Measurements from ENCODE around the gene ADIG. TPM values are rescaled to one million over a fixed set of nuclear protein-coding genes. Genes with fewer than 3 reads are reported as not detected.

ADIG gene
- total and polyA plus RNA-seq, 8 donors, result not detected

DNA sequence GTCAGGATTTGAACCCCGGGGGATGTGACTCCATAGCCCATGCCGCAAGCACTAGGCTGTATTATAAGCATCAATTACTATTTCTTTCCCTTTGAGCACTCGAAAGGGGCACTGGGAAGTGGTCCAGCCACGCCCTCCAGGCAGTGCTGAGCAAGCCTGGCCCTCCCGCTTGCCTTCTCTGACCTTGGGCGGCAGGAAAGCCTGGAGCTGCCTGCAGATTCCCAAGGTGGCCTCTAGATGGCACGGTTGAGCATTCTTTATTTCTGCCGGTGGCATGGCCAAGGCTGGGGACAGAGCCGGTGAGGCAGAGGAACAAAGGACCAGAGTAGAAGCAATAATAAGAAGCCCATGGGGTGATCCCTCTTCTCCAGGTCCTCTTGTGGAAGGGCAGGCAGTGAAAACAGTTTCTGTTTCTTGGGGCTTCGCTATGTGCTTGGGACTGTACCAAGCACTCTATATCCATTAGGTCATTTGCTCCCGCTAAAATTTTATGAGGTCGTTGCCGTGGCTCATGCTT, 52.6 kb downstream of the ADIG start:
- TF ChIP-seq, protein P1, sequence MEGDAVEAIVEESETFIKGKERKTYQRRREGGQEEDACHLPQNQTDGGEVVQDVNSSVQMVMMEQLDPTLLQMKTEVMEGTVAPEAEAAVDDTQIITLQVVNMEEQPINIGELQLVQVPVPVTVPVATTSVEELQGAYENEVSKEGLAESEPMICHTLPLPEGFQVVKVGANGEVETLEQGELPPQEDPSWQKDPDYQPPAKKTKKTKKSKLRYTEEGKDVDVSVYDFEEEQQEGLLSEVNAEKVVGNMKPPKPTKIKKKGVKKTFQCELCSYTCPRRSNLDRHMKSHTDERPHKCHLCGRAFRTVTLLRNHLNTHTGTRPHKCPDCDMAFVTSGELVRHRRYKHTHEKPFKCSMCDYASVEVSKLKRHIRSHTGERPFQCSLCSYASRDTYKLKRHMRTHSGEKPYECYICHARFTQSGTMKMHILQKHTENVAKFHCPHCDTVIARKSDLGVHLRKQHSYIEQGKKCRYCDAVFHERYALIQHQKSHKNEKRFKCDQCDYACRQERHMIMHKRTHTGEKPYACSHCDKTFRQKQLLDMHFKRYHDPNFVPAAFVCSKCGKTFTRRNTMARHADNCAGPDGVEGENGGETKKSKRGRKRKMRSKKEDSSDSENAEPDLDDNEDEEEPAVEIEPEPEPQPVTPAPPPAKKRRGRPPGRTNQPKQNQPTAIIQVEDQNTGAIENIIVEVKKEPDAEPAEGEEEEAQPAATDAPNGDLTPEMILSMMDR (IDR thresholded peaks at IDR 0.05), result peak in 5 of 7 experiments; percentile 31 to 85 (median 81)
- TF ChIP-seq POLR2AphosphoS5 (IDR thresholded peaks at IDR 0.05) (no peak), POLR2A (IDR thresholded peaks at IDR 0.05) (no peak), EP300 (IDR thresholded peaks at IDR 0.05) (no peak)
- intact Hi-C loops (cut with DNase I; ENCODE audit: low total_unique reads), result no loop called here
- WGBS, 5 donors, result 36 to 44% (median 42%) methylated on average over 12 to 13 of the region's 13 CpGs

DNA sequence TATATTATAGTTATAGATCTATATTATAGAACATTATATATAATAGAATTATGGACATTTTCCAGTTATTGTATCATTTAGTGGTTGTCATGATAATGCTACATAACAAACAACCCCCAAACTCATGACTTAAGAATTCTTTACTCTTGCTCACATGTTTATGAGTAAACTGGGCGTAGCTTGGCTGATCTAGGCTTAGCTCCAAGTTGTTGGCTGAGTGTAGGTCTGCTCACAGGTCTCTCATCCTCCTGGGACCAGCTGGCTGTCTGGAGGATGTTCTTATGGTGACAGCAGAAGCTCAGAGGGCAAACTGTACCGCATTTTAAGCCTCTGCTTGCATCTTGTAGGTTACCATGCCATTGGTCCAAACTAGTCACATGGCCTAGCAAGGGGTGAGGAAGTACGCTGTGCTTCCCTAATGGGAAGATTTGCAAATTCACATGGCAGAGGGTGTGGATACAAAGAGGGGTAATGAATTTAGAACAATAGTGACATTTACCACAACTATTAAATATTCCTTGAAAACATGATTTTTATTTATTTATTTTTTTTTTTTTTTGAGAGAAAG, 54.8 kb downstream of the ADIG start:
- WGBS, 5 donors, result 56 to 73% (median 62%) methylated on average over 2 to 3 of the region's 3 CpGs
- Histone ChIP-seq H3K4me1 (peaks cover 0 to 6% (median 2%) of the 10 kb centered on the region in 4 donors), H3K27me3 (peaks cover 0 to 22% (median 3%) of the 10 kb centered on the region in 3 donors), H3K27ac (no peak overlapping the region), H3K36me3 (no peaks in the 10 kb centered on the region), H3K9me3 (peaks cover 0 to 3% (median 0%) of the 10 kb centered on the region in 4 donors), H3K4me3 (no peak overlapping the region)
- intact Hi-C loops (cut with DNase I; ENCODE audit: low total_unique reads), result no loop called here
- TF ChIP-seq POLR2AphosphoS5 (IDR thresholded peaks at IDR 0.05), result no peak
- DNase-seq, result no peak

More for the DNA sequence above, 52.6 kb downstream of the ADIG start:
- Histone ChIP-seq H3K27ac (no peak overlapping the region), H3K9me3 (peaks cover 0 to 3% (median 0%) of the 10 kb centered on the region in 4 donors), H3K4me3 (no peak overlapping the region), H3K4me1 (peaks cover 0 to 6% (median 2%) of the 10 kb centered on the region in 4 donors), H3K36me3 (no peaks in the 10 kb centered on the region), H3K27me3 (peaks cover 0 to 17% (median 3%) of the 10 kb centered on the region in 3 donors)
- peak; percentile 53 to 73 for DNase-seq

Other genes starting within 250 kb of the ADIG start
- gene LBP, start 234.7 kb upstream of the ADIG start, total RNA-seq, result not detected
- 1 to 10 TPM in 1 of 3 donors, under 1 TPM in 1, not detected in 1; 0.08 to 2.4 TPM for gene LBP, start 234.7 kb upstream of the ADIG start, polyA plus RNA-seq
- 10 to 100 TPM; 11.0 to 55.2 (median 23.9) TPM for gene SNHG17, start 145.9 kb upstream of the ADIG start, total RNA-seq
- gene SNHG17, start 145.9 kb upstream of the ADIG start, polyA plus RNA-seq, result 10 to 100 TPM; 24.5 to 43.7 (median 34.7) TPM
- gene RALGAPB, start 108.4 kb upstream of the ADIG start, total RNA-seq, result 10 to 100 TPM; 26.9 to 57.5 (median 50.2) TPM
- 1 to 10 TPM; 5.4 to 7.6 (median 6.7) TPM for gene RALGAPB, start 108.4 kb upstream of the ADIG start, polyA plus RNA-seq
- 1 to 10 TPM in 1 of 5 donors, under 1 TPM in 1, not detected in 3; 0.73 to 4.1 TPM for gene ARHGAP40, start 20.6 kb downstream of the ADIG start, total RNA-seq
- 10 to 100 TPM in 1 of 3 donors, 1 to 10 TPM in 1, under 1 TPM in 1; 0.31 to 15.7 (median 1.1) TPM for gene ARHGAP40, start 20.6 kb downstream of the ADIG start, polyA plus RNA-seq
- gene SLC32A1, start 143.3 kb downstream of the ADIG start, total RNA-seq, result not detected
- not detected for gene SLC32A1, start 143.3 kb downstream of the ADIG start, polyA plus RNA-seq
- gene ACTR5, start 167.3 kb downstream of the ADIG start, total RNA-seq, result 10 to 100 TPM in 2 of 5 donors, 1 to 10 TPM in 3; 3.6 to 68.1 (median 8.4) TPM
- gene ACTR5, start 167.3 kb downstream of the ADIG start, polyA plus RNA-seq, result 1 to 10 TPM; 4.7 to 6.0 (median 5.7) TPM
- gene PPP1R16B, start 224.5 kb downstream of the ADIG start, total RNA-seq, result 10 to 100 TPM in 3 of 5 donors, 1 to 10 TPM in 2; 5.2 to 18.7 (median 11.0) TPM
- gene PPP1R16B, start 224.5 kb downstream of the ADIG start, polyA plus RNA-seq, result 1 to 10 TPM; 1.2 to 1.5 (median 1.5) TPM

All from stomach (tissue), 9 donors.